Measurements from ENCODE around the gene EPHB2. TPM values are rescaled to one million over a fixed set of nuclear protein-coding genes. Genes with fewer than 3 reads are reported as not detected.

Gene EPHB2
- total and polyA plus RNA-seq, 2 donors (not counting 3 experiments of a cell fraction or from before 2014, with no cell fraction given) = 50.8 to 69.1 TPM

GRCh38 chr1:22752339-22752738 lies 41.7 kb downstream of the EPHB2 start:
- H3K36me3 ChIP-seq (ENCODE audit: control insufficient read depth in 2 of 2, extremely low read depth in 1 of 2, insufficient read depth in 2 of 2, low read length in 2 of 2) = no peaks in the 10 kb centered on the region
- BruUV-seq (replicated peaks) = no TSS peak

More at GRCh38 chr1:22752339-22752738, 41.7 kb downstream of the EPHB2 start:
- POLR2A ChIA-PET = no interaction called here
- FAIRE-seq = no peak
- Histone ChIP-seq H3K27ac (ENCODE audit: insufficient read depth, low read depth, low read length) (no peak overlapping the region), H3K79me2 (ENCODE audit: control insufficient read depth, insufficient read depth, low read length) (peaks cover 62% of the 10 kb centered on the region), H3K4me3 (replicated peaks in 1 of 3; ENCODE audit: insufficient read depth in 1 of 3, low read depth in 1 of 3, low read length in 3 of 3) (no peak overlapping the region), H3K4me2 (ENCODE audit: insufficient read depth, low read length) (no peak overlapping the region), H3K9me1 (replicated peaks; ENCODE audit: control insufficient read depth, extremely low read depth, insufficient read depth, low read length) (no peaks in the 10 kb centered on the region), H2AFZ (ENCODE audit: low read depth, low read length) (no peak overlapping the region), H3K9me3 (replicated peaks; ENCODE audit: control insufficient read depth, insufficient read depth, low read length) (no peaks in the 10 kb centered on the region), H3K4me1 (ENCODE audit: control insufficient read depth, extremely low read depth, insufficient read depth, low read length) (peaks cover 72% of the 10 kb centered on the region), H4K20me1 (replicated peaks; ENCODE audit: control insufficient read depth, extremely low read depth, insufficient read depth, low read length) (no peaks in the 10 kb centered on the region), H3K27me3 (ENCODE audit: control insufficient read depth in 2 of 2, insufficient read depth in 2 of 2, low read length in 2 of 2) (no peaks in the 10 kb centered on the region), H3K9ac (replicated peaks; ENCODE audit: extremely low read depth, insufficient read depth, low read length) (no peak overlapping the region)
- CTCF ChIA-PET = interaction anchor here (3.1 to 3.6 kb wide), 2 partner anchors 47 to 48 kb away, joined by 17 to 21 read pairs; no protein-coding TSS in a partner anchor
- TF ChIP-seq JUN (IDR thresholded peaks at IDR 0.05; ENCODE audit: borderline replicate concordance, insufficient read depth, insufficient read length, low read depth) (no peak), MYC (IDR thresholded peaks at IDR 0.05; ENCODE audit: low read depth, low read length) (no peak), CTCF (IDR thresholded peaks at IDR 0.05; ENCODE audit: extremely low read depth in 1 of 2, insufficient read depth in 1 of 2, low read depth in 1 of 2, low read length in 2 of 2) (no peak), POLR2A (IDR thresholded peaks at IDR 0.05; ENCODE audit: low read depth, low read length) (no peak), MAX (IDR thresholded peaks at IDR 0.05; ENCODE audit: insufficient read depth, insufficient read length) (no peak), POLR2AphosphoS5 (IDR thresholded peaks at IDR 0.05; ENCODE audit: insufficient read depth, low read depth, low read length) (no peak), FOS (IDR thresholded peaks at IDR 0.05; ENCODE audit: borderline replicate concordance, insufficient read depth, low read length) (no peak), GATA2 (IDR thresholded peaks at IDR 0.05; ENCODE audit: insufficient read depth, insufficient read length, low read depth, low read length) (no peak), EZH2 (IDR thresholded peaks at IDR 0.05; ENCODE audit: borderline replicate concordance, low read depth, low read length, severe bottlenecking) (no peak)
- intact Hi-C loops (cut with micrococcal nuclease) = no loop called here
- dilution Hi-C loops (cut with MboI; ENCODE audit: extremely low pct_ligation_motif_present, low sequenced_read_pairs) = no loop called here
- no peak for DNase-seq (ENCODE audit: low read depth, low spot score)
